NCI-H526 treated with DMSO at 0.1 percent for 48 hours (cell line): ENCODE results near the gene UNC5C.

Experiments used
- DNase-seq: peaks from one replicate; lab custom pipeline; 2025; lab: John Stamatoyannopoulos, UW

Gene UNC5C

DNA sequence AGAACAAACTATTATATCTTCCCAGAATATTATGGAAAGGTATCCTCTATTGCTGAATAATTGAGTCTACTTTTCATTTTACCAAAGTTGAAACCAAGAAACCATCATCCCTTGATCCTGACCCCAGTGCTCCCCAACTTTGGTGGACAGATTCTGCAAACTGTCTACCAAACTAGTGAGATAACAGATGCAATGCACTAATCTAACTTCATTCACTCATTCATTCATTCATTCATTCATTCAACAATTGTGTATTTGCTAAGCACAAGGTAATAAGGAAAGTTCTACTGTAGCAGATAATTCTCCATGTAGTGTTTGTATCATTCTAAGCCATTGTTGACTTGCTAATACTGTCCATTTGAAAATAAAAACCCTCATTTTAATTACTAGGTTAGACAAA lies 150.6 kb downstream of the UNC5C start:
- no peak for DNase-seq

DNA sequence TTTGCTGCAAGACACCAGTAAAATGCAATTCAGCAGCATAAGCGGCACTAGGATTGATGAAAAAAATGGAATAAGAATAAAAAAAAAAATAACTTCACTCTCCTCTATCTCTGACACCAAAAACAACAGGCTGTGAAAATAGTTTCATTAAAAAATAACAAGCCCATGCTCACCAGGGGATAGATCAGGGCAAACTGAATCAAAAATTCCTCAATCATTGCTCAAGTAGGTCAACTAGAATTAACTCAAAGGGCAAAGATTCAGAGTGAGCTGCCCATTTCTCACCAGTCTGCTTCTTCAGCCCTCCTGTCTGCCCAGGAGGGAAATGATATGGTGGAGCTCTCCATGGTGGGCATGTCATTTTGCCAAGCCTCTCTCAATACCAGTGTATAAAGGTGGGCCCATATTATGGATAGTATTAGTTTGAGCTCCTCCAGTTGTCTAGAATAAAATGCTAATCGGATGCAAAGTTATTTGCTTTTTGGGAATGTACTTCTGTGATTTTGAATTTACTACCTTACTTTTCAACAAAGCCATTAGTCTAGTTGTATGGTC lies 153.9 kb downstream of the UNC5C start:
- no peak for DNase-seq

DNA sequence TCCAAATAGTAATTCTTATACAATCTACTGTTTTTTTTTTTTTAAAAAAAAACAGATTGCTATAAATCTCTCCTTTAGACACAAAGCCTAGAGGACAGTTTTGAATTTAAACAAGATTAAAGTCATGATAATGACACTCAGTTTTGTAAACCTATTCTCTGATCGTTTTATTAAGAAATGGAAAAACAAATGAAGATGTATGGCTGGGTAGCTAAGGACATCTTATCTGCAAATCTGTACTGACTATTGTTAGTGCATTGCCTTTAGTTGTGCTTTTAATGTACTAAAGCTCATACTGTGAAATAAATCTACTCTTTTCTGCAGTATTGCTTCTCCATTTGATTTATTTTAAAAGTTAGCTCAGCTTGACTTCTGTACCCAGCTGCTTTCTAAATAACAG lies 155.0 kb downstream of the UNC5C start:
- no peak for DNase-seq

DNA sequence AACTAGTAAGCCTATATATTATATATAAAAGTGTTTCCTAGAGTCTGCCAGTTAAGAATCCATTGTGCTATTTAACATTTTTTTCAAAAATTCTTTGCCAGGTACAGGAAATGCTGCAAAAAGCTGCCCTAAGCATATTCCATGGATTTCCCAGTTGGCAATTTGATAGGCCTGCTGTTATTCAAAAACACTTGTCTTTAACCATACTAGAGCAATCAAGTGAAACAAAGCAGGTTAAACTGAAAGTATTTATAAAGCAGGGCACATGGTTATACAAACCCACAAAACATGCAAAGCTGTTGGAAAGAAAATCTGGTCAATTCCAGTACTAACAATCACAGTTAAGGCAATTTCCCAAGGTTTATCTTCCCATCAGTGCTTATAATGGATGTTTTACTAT lies 159.9 kb downstream of the UNC5C start:
- peak; percentile 20 for DNase-seq

DNA sequence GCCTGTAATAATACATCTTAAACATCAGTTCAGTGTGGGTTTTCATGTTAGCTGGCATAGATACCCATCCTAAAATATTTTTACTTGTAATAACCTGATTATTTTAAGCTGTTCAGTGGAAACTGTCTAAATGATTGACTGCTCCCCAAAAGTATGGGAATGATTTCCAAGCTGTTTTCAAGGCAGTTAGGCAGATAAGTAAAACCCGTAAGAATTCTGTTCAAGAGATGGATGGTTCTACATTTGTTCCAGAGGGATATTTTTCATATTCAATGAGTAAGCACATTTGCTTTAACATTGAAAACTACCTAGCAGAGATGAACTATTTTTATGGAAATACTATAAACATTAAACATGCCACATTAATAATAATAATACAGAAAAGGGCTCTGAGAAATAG lies 161.1 kb downstream of the UNC5C start:
- DNase-seq: no peak

DNA sequence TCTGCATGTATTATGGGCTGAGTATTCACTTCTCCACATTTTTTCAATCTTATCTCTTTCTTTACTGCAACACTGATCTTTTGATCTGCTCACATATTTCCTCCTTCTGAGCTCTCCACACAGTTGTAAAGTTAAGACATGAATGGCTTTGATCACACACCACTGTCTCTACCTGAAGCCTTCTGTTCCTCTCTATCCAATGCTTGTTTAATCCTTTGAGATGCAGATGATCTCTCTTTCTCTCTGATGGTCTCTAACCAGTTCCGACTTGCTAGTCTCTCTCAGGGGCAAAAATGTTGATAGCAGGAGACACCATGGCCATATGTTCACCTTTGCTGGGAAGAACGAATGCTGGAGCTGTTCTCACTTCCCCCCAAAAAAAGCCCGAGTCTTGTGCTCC lies 162.4 kb downstream of the UNC5C start:
- DNase-seq: no peak

DNA sequence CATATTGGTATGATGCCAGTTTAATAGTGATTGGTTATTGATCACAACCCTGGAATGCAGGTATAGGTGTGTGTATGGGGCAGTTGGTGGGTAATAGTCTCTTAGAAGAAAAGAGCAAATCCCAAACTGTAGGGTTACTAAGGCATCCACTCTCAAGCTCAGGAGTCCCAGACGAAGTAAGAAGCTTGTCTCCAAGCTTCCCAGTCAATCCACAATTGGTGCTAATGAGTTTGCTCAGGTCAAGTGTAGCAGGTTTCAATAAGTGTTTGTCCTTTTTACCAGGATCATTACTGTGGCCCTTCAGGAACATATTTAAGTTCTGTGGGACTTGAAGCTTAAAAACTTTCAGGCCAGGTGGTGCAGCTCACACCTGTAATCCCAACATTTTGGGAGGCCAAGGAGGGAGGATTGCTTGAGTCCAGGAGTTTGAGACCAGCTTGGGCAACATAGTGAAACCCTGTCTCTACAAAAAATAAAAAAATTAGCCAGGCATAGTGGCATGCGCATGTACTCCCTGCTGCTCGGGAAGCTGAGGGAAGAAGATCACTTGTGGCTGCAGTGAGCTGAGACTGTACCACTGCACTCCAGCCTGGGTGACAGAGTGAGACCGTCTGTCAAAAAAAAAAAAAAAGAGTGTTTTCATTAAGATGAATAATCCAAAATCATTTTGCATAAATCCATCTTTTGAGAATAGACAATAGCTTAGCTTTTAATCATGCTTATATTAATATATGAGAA lies 166.8 kb downstream of the UNC5C start:
- no peak for DNase-seq

DNA sequence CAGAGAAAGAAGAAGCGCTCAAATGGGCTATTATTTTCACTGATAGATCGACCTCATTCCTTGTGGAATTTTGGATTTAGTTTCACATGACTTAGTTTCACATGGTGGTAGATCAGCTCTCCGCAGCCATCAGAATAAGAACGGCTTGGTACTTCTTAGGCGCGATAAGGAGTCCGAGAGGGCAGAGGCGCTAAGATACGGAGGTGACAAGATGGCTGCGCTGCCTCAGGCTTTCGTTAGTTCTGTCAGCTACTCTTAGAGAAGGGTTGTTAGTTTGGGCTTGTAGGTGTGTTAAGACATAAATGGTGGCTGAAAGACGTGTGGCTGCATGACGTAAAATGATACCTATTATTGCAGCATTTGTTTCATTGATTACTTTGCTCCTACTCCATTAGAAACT lies 169.1 kb downstream of the UNC5C start:
- no peak for DNase-seq

DNA sequence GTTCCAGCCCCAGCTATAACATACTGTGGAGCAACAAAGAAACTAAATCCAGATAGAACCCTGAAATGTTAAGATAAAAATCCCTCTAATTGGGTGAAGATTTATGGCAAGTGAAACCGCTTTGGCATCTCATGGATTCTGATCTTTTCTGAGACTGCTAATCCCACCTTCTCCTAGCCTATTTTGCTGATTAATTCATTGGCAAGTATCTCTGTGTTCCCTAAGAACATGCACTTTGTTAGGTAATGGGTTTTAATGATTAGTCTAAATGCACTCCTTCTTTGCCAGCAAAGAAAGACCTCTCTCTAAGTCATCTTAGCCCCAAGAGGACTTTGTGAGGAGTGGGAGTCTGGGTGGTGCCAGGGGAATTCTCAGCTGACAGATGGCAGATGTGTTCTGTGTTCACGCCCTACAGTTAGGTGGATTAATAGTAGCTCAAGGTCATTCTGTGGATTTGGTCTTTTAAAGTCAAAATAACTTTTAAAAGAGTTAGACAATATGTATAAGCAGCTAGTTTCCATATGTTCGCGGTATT lies 171.3 kb downstream of the UNC5C start:
- no peak for DNase-seq

DNA sequence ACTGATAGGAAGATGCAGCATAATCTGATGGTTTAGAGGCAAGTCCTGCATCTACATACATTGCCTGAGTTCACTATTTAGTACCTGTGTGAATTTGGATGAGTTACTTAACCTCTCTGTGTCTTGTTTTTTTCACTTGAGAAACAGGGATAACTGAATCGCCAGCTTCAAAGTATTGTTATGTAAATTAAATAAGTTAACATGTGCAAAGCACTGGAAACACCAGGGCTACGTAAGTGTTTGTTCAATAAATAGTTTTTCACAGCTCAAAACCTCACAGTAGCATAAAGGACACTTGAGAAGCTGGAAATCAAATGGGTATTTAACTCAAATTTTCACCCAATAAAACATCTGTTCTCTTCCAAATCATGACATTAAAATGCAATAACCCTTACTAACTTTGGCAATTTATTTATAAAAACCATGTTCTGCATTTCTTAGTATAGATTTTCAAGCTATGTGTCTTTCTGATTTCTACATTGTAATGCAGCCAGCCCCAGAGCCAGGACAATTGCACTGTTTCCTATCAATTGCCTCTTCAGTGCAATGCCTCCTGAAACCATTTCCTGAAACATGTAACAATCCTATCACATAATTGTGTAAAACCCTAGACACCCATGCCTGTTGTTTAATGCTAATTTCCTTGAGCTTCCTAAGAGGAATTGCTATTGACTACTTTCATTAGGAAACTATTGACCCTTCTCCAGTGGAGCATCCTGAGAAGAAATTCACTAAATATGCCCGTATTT lies 177.1 kb downstream of the UNC5C start:
- DNase-seq: no peak

DNA sequence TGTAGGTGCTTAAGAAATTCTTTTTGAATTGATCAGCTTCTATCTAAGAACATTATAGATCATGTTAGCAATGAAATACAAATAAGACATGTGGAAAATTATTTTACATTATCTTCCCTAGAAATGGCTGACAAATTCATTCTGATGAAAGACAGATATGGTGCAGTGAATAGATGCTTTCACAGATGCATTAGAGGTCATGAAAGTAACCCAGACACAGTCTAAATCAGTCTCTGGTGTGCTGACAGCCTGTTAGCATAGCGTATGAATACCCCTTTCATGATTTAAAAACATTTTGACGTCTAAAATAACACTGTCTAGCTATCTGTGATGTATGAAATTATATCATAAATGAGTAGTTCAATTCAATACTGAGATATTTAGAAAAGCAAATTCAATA lies 180.9 kb downstream of the UNC5C start:
- no peak for DNase-seq

DNA sequence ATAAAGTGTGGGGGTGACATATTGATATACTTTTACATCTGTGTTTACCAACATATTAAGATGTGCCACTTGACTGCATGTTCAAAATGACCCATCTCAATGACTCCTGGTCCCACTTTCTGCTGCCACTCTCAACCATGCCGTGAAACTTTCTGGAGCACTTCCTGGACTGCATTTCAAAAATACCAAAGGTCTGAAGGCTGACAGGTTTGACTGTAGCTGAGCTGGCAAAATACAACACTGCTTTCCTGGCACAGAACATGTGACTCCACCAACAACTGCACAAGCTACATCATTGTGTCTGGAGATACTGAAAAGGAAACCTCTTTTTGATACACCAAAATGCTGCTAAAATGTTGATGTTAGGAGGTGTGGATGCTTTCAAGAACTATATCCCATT lies 184.8 kb downstream of the UNC5C start:
- DNase-seq: no peak

DNA sequence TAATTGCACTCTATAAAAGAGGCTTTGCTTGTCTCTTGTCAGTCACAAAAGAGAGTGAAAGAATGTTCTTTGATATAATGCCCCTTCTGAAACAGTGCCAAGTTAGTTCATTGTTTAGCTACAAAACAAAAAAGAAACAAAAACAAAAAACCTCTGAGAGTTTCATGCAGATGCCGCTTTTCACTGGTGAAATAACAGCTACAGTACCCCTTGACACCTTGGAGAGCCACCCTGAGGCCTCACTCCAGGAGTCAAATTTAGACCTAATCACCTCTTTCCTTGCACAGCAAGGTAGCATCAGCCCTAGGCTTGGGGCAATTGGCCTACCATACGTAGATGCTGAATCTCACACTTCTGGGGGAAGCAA lies 185.2 kb downstream of the UNC5C start:
- DNase-seq: no peak

DNA sequence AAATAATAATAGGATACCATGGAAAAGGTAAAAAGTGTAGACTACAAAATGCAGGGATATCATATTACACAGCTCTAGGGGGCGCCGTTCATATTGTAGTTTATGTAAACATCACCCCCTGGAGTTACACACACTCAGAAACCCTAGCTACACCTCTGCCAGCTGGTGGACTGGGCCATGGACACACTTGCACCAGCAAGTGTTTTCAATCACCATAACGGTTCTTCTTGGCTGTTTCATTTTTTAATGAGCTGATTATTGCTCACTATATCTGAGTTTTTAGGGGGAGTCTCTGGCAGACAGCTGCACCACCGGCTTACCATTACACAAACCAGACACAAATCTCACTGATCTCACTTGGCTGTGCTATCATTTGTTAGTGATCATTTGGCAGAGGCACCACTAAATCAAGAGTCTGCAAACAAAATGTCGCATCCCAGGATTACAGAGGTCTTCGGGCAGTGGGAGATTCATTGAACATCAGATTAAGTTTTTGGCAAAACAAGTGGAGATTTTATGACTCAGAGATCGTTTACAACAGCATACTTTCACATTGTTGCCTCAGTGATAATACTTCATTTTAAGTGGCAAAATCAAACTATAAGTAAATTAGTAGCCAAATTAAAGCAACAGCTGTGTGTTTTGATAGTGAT lies 185.7 kb downstream of the UNC5C start:
- DNase-seq: no peak

DNA sequence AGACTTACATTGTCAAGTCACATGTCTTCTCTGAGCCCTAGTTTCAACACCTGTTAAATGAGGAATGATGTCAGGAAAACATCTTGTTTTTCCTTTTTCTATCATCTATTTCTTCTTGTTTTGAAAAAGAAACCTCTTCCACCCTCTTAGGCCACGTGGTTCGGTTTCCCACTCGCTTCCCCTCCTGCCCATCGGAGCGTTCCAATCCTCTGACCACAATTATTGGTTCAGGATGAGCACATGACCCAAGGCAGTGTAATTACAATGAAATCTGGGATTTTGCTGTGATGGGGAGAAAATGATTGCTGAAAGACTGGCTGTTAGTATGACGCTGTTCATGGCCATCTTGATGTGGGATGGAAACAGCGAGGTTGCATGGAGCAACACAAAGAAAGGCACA lies 186.7 kb downstream of the UNC5C start:
- DNase-seq: no peak

DNA sequence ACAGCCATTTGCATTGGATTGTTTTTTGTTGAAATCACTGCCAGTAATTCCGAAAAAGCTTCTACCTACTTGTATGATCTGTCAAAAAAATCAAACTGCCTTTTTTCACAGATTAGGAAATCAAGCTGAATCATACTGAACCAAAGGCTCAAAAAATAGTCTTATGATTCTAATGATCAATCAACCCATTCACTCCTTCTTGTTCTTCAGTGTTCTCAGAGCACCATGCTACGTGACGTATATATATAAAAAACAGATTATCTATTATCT lies 187.1 kb downstream of the UNC5C start:
- DNase-seq: no peak

DNA sequence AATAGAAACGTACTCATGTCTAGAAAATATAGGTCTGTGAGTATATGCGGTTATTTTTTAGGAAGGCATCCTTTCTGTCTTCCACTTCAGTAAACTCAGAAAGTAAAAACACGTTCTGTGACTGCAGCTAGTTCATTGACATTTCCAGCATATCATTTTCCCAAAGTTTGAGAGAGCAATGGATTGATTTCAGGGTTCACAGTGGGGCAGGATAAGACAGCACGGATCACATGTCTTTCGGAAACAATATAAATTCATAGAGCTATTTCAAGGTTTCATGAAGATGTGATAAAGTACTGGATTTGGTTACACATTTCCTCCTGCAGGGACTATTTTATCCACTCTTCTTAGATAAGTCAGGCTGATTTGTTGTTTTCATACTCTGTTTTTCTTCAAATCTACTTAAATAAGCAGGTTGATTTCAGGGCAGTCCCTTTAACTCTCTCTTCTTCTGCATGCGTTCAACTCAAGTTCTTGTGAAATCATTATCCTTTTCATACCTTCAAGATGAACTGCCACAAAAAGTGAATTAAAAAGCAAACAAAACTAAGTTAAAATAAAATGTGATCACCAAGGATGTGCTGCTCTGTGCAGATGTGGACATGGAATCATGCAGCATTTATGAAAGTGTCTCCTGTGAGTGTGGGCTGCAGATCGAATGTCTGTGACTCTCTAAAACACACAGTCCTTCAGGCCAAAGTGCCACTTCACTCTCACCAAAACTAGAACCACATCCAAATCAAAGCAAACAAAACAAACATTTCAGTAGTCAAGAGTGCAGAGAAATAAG lies 187.7 kb downstream of the UNC5C start:
- no peak for DNase-seq

DNA sequence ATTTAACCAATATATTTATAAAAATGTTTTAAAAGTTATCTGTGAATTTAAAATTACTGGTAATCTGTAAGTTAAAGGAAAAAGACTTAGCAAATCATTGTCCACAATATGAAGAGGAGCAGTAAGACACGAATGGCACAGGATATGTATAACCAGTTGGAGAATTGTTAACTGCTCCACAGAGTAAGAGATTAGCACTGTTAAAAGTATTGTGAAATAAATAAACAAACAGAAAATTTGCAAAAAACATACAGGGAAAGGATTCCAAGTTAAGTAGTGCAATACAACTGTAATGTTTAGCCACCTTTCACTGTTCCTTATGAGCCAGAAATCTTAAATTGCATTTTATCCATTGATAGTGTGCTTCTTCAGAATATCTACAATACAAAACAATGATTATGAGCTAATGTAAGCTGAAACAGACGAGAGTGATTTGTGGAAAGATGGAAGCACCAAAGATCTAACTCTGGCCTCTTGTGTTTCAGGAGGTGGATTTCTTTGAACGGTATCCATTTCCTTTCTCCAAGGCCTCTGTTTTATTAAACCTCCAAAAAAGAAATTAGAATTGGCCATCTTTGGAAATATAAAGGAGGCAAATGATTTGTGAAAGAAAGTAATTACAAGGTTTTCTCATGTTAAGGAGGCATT lies 188.4 kb downstream of the UNC5C start:
- no peak for DNase-seq

DNA sequence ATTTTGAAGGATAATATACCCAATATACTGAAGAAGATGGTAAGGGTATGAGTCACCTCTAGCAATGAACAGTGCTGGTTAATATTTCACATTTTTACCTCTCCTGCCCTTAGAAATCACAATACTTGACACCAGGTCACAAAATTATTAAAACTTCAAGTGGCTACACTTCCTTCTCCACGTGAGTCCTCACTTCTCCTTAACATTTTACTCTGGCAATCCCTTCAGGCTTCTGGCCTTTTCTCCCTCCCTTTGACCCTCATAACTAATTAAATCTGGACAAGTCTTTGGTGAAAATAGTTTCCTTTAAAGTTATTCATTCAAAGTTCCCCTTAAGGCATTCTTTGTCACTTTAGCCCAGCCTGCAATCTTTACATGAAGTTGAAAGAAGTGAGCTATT lies 190.4 kb downstream of the UNC5C start:
- DNase-seq: no peak

DNA sequence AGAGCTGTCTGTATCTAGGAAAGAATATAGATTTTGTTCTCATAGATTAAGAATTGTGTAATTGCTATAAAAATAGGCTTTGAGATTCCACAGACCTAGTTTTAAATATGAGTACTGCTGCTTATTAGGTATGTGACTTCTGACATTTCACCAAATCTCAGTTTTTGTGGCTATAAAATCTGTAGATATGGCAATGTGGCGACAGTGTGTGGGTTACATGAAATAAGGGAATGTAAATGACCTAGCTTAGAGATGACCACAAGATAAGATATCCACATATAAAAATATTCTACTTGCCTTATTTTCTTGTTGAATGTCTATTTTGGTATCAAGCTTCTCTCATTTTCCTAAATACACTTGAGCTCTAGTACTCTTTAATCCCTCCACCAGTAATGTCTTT lies 193.8 kb downstream of the UNC5C start:
- DNase-seq: peak; percentile 52

DNA sequence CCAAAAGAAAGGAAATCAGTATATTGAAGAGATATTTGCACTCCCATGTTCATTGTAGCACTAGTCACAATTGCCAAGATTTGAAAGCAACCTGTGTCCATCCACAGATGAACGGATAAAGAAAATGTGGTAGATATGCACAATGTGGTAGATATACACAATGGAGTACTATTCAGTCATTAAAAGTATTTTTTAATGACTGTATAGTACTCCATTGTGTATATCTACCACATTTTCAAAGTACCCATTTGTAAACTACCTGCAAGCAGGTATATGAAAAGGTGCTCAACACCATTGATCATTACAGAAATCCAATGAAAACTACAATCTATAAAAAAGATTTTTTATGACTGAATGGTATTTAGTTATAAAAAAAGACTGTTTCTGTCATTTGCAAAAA lies 200.4 kb downstream of the UNC5C start:
- DNase-seq: no peak

DNA sequence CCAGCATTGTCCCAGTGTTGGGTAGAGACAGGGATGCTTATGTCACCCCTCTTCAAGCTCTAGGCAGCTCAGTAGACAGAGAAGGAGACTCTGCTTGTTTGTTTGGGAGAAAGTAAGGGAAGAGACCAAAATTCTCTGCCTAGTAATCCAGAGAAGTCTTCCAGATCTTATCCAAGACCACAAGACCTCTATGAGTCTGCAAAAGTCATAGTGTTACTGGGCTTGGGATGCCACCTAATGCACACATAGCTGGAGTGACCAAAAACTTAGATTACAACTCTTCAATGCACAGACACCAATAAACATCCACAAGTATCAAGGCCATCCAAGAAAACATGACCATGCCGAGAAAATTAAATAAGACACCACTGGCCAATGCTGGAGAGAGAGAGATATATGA lies 205.5 kb downstream of the UNC5C start:
- DNase-seq: no peak
